ENCODE results near the gene ASB15. TPM values are rescaled to one million over a fixed set of nuclear protein-coding genes. Genes with fewer than 3 reads are reported as not detected.

ASB15 gene
- polyA plus RNA-seq, 2 of the 4 experiments (the other 2 are of a cell fraction) = not detected

DNA sequence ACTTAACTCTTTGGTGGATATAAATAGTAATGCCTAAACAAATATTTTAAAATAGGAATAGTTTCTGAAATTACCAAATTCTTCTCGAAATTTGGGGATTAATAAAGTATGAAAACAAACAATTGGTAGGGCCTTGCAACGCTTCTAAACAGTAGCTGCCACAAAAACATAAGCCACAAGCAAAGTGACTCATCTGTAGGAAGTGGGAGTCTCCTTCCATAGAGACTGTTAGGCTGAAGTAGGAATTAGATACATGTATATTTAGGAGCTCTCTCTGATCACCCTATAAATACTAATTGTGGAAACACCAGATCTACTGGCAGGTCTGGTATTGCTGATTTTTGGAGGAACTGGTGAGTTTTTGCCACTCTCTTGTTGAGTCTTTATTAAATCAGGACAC is 48.3 kb downstream of the ASB15 start:
- TF ChIP-seq ESRRA (IDR thresholded peaks at IDR 0.05; ENCODE audit: borderline replicate concordance, low read length) (no peak), EHF (CRISPR knock-in tag; IDR thresholded peaks at IDR 0.05) (no peak), NFE2L2 (conservative IDR thresholded peaks at IDR 0.05; ENCODE audit: low read length) (no peak), FOSL2 (IDR thresholded peaks at IDR 0.05) (no peak), FOSL2 (CRISPR knock-in tag; IDR thresholded peaks at IDR 0.05) (no peak), MYC (IDR thresholded peaks at IDR 0.05; ENCODE audit: borderline replicate concordance, low read length) (no peak), RARB (CRISPR knock-in tag; IDR thresholded peaks at IDR 0.05) (no peak), KDM1A (IDR thresholded peaks at IDR 0.05; ENCODE audit: low read depth) (no peak), POLR2AphosphoS2 (conservative IDR thresholded peaks at IDR 0.05; ENCODE audit: low read length) (no peak), TFCP2L1 (CRISPR knock-in tag; IDR thresholded peaks at IDR 0.05) (no peak), SMC3 (IDR thresholded peaks at IDR 0.05) (no peak), RAD21 (conservative IDR thresholded peaks at IDR 0.05 in 1 of 2, IDR thresholded peaks at IDR 0.05 in 1 of 2) (no peak), PHF8 (IDR thresholded peaks at IDR 0.05; ENCODE audit: borderline replicate concordance, low read depth) (no peak), MAFK (IDR thresholded peaks at IDR 0.05; ENCODE audit: partially characterized antibody) (no peak)
- TF ChIP-seq, protein P1, sequence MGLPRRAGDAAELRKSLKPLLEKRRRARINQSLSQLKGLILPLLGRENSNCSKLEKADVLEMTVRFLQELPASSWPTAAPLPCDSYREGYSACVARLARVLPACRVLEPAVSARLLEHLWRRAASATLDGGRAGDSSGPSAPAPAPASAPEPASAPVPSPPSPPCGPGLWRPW (IDR thresholded peaks at IDR 0.05) = no peak
- TF ChIP-seq, protein P2, sequence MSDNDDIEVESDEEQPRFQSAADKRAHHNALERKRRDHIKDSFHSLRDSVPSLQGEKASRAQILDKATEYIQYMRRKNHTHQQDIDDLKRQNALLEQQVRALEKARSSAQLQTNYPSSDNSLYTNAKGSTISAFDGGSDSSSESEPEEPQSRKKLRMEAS (IDR thresholded peaks at IDR 0.05) = no peak
- TF ChIP-seq, protein P3, sequence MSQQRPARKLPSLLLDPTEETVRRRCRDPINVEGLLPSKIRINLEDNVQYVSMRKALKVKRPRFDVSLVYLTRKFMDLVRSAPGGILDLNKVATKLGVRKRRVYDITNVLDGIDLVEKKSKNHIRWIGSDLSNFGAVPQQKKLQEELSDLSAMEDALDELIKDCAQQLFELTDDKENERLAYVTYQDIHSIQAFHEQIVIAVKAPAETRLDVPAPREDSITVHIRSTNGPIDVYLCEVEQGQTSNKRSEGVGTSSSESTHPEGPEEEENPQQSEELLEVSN (IDR thresholded peaks at IDR 0.05; ENCODE audit: borderline replicate concordance, low read depth) = no peak
- TF ChIP-seq, protein P4, sequence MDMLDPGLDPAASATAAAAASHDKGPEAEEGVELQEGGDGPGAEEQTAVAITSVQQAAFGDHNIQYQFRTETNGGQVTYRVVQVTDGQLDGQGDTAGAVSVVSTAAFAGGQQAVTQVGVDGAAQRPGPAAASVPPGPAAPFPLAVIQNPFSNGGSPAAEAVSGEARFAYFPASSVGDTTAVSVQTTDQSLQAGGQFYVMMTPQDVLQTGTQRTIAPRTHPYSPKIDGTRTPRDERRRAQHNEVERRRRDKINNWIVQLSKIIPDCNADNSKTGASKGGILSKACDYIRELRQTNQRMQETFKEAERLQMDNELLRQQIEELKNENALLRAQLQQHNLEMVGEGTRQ (IDR thresholded peaks at IDR 0.05) = no peak
- TF ChIP-seq, protein P5, sequence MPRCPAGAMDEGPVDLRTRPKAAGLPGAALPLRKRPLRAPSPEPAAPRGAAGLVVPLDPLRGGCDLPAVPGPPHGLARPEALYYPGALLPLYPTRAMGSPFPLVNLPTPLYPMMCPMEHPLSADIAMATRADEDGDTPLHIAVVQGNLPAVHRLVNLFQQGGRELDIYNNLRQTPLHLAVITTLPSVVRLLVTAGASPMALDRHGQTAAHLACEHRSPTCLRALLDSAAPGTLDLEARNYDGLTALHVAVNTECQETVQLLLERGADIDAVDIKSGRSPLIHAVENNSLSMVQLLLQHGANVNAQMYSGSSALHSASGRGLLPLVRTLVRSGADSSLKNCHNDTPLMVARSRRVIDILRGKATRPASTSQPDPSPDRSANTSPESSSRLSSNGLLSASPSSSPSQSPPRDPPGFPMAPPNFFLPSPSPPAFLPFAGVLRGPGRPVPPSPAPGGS (IDR thresholded peaks at IDR 0.05) = no peak
- ChIA-PET CTCF (interaction anchor here (1.3 to 1.6 kb wide), 2 partner anchors 148 to 215 kb away, joined by 3 to 6 read pairs; no protein-coding TSS in a partner anchor), POLR2A (no interaction called here)
- FAIRE-seq (no peak), DNase-seq (ENCODE audit: low read depth in 1 of 2, low spot score in 1 of 2) (no peak), ATAC-seq (no peak)
- 16% methylated on average over 2 of the region's 2 CpGs for WGBS (ENCODE audit: missing lambda C conversion rate)
- H3K4me3 ChIP-seq = no peak overlapping the region
- no peak overlapping the region for H3K27ac ChIP-seq
- no peaks in the 10 kb centered on the region for H3K4me1 ChIP-seq
- H3K4me2 ChIP-seq = no peak overlapping the region
- no peaks in the 10 kb centered on the region for H3K9me3 ChIP-seq

DNA sequence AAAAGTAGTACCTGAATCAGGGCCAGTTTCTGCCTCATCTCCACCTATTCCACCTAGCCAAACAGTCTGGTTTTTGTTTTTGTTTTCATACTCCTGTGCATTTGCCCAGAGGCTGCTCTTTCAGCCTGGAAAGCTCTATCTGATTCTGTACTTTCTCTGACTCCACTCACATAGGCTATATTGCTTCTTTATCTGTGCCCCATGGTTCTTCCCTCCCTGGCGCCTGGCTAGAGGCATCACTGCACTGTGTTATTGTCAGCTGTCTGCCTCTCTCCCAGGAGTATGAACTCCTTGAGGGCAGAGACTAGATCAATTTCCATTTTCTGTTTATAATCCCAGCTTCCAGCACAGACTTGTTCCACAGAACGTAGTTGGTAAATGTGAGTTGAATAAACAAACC is 49.0 kb downstream of the ASB15 start:
- no peak overlapping the region for H3K4me2 ChIP-seq
- FAIRE-seq (no peak), ATAC-seq (no peak), DNase-seq (ENCODE audit: low read depth in 1 of 2, low spot score in 1 of 2) (no peak)
- ChIA-PET POLR2A (no interaction called here), CTCF (interaction anchor here (1.3 to 1.6 kb wide), 2 partner anchors 148 to 214 kb away, joined by 3 to 6 read pairs; no protein-coding TSS in a partner anchor)
- no peak overlapping the region for H3K27ac ChIP-seq
- H3K4me1 ChIP-seq = no peaks in the 10 kb centered on the region
- H3K4me3 ChIP-seq = no peak overlapping the region
- no peaks in the 10 kb centered on the region for H3K9me3 ChIP-seq
- TF ChIP-seq, protein P2 (IDR thresholded peaks at IDR 0.05) = no peak
- no peak for TF ChIP-seq HOXB13 (CRISPR knock-in tag; IDR thresholded peaks at IDR 0.05; ENCODE audit: low read depth)
- no peak for TF ChIP-seq HOXA7 (CRISPR knock-in tag; IDR thresholded peaks at IDR 0.05)
- no peak for TF ChIP-seq ZSCAN20 (CRISPR knock-in tag; IDR thresholded peaks at IDR 0.05)
- no peak for TF ChIP-seq SREBF2 (IDR thresholded peaks at IDR 0.05)
- TF ChIP-seq CBX2 (IDR thresholded peaks at IDR 0.05; ENCODE audit: borderline replicate concordance, low read depth) = no peak
- TF ChIP-seq RARB (CRISPR knock-in tag; IDR thresholded peaks at IDR 0.05) = no peak
- no peak for TF ChIP-seq HDAC2 (IDR thresholded peaks at IDR 0.05)
- TF ChIP-seq, protein P6, sequence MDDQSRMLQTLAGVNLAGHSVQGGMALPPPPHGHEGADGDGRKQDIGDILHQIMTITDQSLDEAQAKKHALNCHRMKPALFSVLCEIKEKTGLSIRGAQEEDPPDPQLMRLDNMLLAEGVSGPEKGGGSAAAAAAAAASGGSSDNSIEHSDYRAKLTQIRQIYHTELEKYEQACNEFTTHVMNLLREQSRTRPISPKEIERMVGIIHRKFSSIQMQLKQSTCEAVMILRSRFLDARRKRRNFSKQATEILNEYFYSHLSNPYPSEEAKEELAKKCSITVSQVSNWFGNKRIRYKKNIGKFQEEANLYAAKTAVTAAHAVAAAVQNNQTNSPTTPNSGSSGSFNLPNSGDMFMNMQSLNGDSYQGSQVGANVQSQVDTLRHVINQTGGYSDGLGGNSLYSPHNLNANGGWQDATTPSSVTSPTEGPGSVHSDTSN (IDR thresholded peaks at IDR 0.05) = no peak
- no peak for TF ChIP-seq TP53 (CRISPR knock-in tag; IDR thresholded peaks at IDR 0.05)
- no peak for TF ChIP-seq CHD2 (IDR thresholded peaks at IDR 0.05; ENCODE audit: low read length, partially characterized antibody)
- no peak for TF ChIP-seq JUN (IDR thresholded peaks at IDR 0.05)
- TF ChIP-seq EHF (CRISPR knock-in tag; IDR thresholded peaks at IDR 0.05) = no peak
- TF ChIP-seq MYC (IDR thresholded peaks at IDR 0.05; ENCODE audit: borderline replicate concordance, low read length) = no peak
- no peak for TF ChIP-seq ZNF302 (CRISPR knock-in tag; IDR thresholded peaks at IDR 0.05)
- 40% methylated on average over 2 of the region's 2 CpGs for WGBS (ENCODE audit: missing lambda C conversion rate)

All from A549 (cell line).